Breast epithelium (tissue), 4 donors: ENCODE data around the gene OGFOD1. TPM values are rescaled to one million over a fixed set of nuclear protein-coding genes. Genes with fewer than 3 reads are reported as not detected.

Source experiments
- DNase-seq, 2 donors: peaks; one replicate each; pipeline ENCODE4 v3.0.0-alpha.2; 2019; ENCODE audit warnings: low spot score in 2 of 2
- H3K27ac ChIP-seq, 2 donors: fragments of 200-600 bp; sonication (generic) in 1 of 2; one replicate each; pipeline ENCODE4 v1.5.1; 2016 to 2019; ENCODE audit warnings: mild to moderate bottlenecking in 1 of 2
- H3K27me3 ChIP-seq, 2 donors: fragments of 200-600 bp; sonication (generic) in 1 of 2; one replicate each; pipeline versions ENCODE4 v1.5.1 to v1.6.0; 2017 to 2019; ENCODE audit warnings: control low read depth in 1 of 2, mild to moderate bottlenecking in 1 of 2
- H3K36me3 ChIP-seq: fragments of 200-600 bp; one replicate; pipeline ENCODE4 v1.5.1; 2019
- H3K4me1 ChIP-seq, 2 donors: fragments of 200-600 bp; sonication (generic); one replicate each; pipeline ENCODE4 v1.5.1; 2016 to 2019; ENCODE audit warnings: control low read depth in 1 of 2
- H3K4me3 ChIP-seq, 3 donors: fragments of 200-600 bp; sonication (generic); 1 replicate in 2 of 3; 2 replicates in 1 of 3; pipeline ENCODE4 v1.5.1; 2016 to 2019; ENCODE audit warnings: mild to moderate bottlenecking in 3 of 3, moderate library complexity in 2 of 3
- H3K9me3 ChIP-seq, 2 donors: fragments of 200-600 bp; sonication (generic) in 1 of 2; one replicate each; pipeline ENCODE4 v1.5.1; 2016 to 2019; ENCODE audit warnings: control low read depth in 1 of 2
- CTCF ChIP-seq, 3 donors: fragments of 450-650 bp; IDR thresholded peaks; one replicate each; pipeline ENCODE4 v1.5.1; 2016 to 2017; ENCODE audit warnings: antibody characterized with exemption in 3 of 3, mild to moderate bottlenecking in 3 of 3, moderate library complexity in 3 of 3
- POLR2A ChIP-seq: fragments of 450-650 bp; IDR thresholded peaks from one replicate; pipeline ENCODE4 v1.6.1; 2016; ENCODE audit warnings: antibody characterized with exemption, mild to moderate bottlenecking, moderate library complexity
- POLR2AphosphoS5 ChIP-seq, 3 donors: sonication (generic); formaldehyde crosslinking; IDR thresholded peaks; one replicate each; pipeline ENCODE4 v1.6.1; 2017; ENCODE audit warnings: antibody characterized with exemption in 3 of 3
- intact Hi-C: fragments of 100-400 bp; cut with DNase I; formaldehyde crosslinking; loops from one replicate; pipeline ENCODE4 v1.15.1; 2023; ENCODE audit warnings: low total_unique reads
- total RNA-seq, 3 donors: library from RNA; depleted of rRNA; stranded (reverse); fragments of >200 nt; gene quantifications; one replicate each; pipeline ENCODE4 v1.1.0, GENCODE V29; 2016

OGFOD1 gene
- total RNA-seq, 3 donors from 2014 or later = 21.4 to 36.3 (median 25.2) TPM

GRCh38 chr16:56469748-56470147, 18.4 kb downstream of the OGFOD1 start:
- intact Hi-C loops = no loop called here
- DNase-seq = no peak
- H3K27me3 ChIP-seq = no peaks in the 10 kb centered on the region

GRCh38 chr16:56470232-56470631, 18.9 kb downstream of the OGFOD1 start:
- no peaks in the 10 kb centered on the region for H3K27me3 ChIP-seq
- no peaks in the 10 kb centered on the region for H3K4me1 ChIP-seq
- DNase-seq = no peak
- no peaks in the 10 kb centered on the region for H3K9me3 ChIP-seq
- H3K27ac ChIP-seq = no peak overlapping the region
- no peak for TF ChIP-seq POLR2A
- no peak for TF ChIP-seq CTCF (IDR thresholded peaks at IDR 0.05)
- no peak for TF ChIP-seq POLR2AphosphoS5 (IDR thresholded peaks at IDR 0.05)
- H3K36me3 ChIP-seq = no peaks in the 10 kb centered on the region
- intact Hi-C loops = no loop called here
- no peak overlapping the region for H3K4me3 ChIP-seq

More at GRCh38 chr16:56469748-56470147, 18.4 kb downstream of the OGFOD1 start:
- no peak overlapping the region for H3K4me3 ChIP-seq
- H3K27ac ChIP-seq = no peak overlapping the region
- TF ChIP-seq POLR2AphosphoS5 (IDR thresholded peaks at IDR 0.05) (no peak), POLR2A (no peak), CTCF (IDR thresholded peaks at IDR 0.05) (no peak)
- H3K4me1 ChIP-seq = no peaks in the 10 kb centered on the region
- H3K9me3 ChIP-seq = no peaks in the 10 kb centered on the region
- H3K36me3 ChIP-seq = no peaks in the 10 kb centered on the region

GRCh38 chr16:56470666-56471065, 19.3 kb downstream of the OGFOD1 start:
- no peak overlapping the region for H3K4me3 ChIP-seq
- no peaks in the 10 kb centered on the region for H3K9me3 ChIP-seq
- no peak for DNase-seq
- H3K27ac ChIP-seq = no peak overlapping the region
- intact Hi-C loops = no loop called here
- H3K27me3 ChIP-seq = no peaks in the 10 kb centered on the region
- H3K36me3 ChIP-seq = no peaks in the 10 kb centered on the region
- no peaks in the 10 kb centered on the region for H3K4me1 ChIP-seq
- no peak for TF ChIP-seq POLR2AphosphoS5 (IDR thresholded peaks at IDR 0.05)
- no peak for TF ChIP-seq POLR2A
- TF ChIP-seq CTCF (IDR thresholded peaks at IDR 0.05) = no peak

- intact Hi-C loops = no loop called here
- no peak overlapping the region for H3K27ac ChIP-seq
- H3K36me3 ChIP-seq = no peaks in the 10 kb centered on the region
- H3K27me3 ChIP-seq = no peaks in the 10 kb centered on the region
- no peak overlapping the region for H3K4me3 ChIP-seq
- no peaks in the 10 kb centered on the region for H3K9me3 ChIP-seq
- no peaks in the 10 kb centered on the region for H3K4me1 ChIP-seq
- no peak for TF ChIP-seq POLR2A
- no peak for TF ChIP-seq POLR2AphosphoS5 (IDR thresholded peaks at IDR 0.05)
- TF ChIP-seq CTCF (IDR thresholded peaks at IDR 0.05) = no peak
- no peak for DNase-seq
Observed at GRCh38 chr16:56475201-56475600, 23.8 kb downstream of the OGFOD1 start.

- no peak overlapping the region for H3K27ac ChIP-seq
- H3K4me3 ChIP-seq = no peak overlapping the region
- DNase-seq = no peak
- H3K9me3 ChIP-seq = no peaks in the 10 kb centered on the region
- intact Hi-C loops = no loop called here
- no peaks in the 10 kb centered on the region for H3K36me3 ChIP-seq
- no peak for TF ChIP-seq POLR2A
- TF ChIP-seq CTCF (IDR thresholded peaks at IDR 0.05) = no peak
- TF ChIP-seq POLR2AphosphoS5 (IDR thresholded peaks at IDR 0.05) = no peak
- H3K27me3 ChIP-seq = no peaks in the 10 kb centered on the region
- H3K4me1 ChIP-seq = no peaks in the 10 kb centered on the region
Observed at GRCh38 chr16:56477096-56477878, 25.9 kb downstream of the OGFOD1 start.
